HG03097 (cell line): ENCODE measurements around the gene GNG14.
"Not testable (repeated sequence)": the region's sequence is repeated elsewhere in the genome, so short reads cannot be mapped to it uniquely, and the experiment has no call there.

Experiments
- ATAC-seq: cut with Tn5 transposase; IDR thresholded peaks from one replicate; pipeline ENCODE4 v1.9.1; 2021; ENCODE audit not compliant: unreplicated experiment, low FRiP score

Gene GNG14

GRCh38 chr19:12687496-12688196, at the start of gene GNG14:
GNG14 (plus strand) TSS chr19:12687998; CDS start chr19:12688049, 51 bp downstream.
- ATAC-seq: no peak

GRCh38 chr19:12638611-12639182, 49.1 kb upstream of the GNG14 start:
- ATAC-seq: no peak

DNA sequence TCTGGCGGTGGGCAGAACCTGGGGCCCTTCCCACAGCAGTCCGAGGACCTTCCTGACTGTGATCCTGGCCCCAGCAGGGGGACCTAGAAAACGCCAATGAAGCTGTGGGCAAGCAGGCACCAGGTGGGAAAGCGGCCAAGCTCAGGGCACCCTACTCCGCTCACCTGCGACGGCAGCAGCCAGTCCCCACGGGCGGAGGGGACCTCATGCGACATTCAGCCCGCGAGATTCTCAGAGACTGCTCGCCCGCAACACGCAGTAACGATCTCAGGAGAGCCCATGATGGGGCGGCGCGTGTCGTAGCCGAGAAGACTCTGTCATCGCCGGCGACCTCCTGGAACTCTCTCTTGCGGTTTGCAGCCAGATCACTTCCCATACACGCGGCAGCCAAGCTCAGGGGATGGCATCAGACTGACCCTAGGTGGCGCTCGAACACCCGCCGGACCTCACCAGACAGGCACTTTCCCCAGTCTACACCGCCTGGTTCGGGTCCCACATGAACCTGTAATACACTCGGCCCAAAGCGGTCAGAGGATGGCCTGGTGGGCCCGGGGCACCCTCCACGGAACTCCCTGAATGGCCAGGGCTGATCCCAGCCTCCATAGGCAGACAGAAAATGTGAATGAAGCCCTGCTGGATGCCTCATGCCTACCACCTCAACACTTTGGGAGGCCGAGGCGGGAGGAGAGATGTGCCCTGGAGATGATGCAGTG, 47.7 kb upstream of the GNG14 start:
- ATAC-seq: no peak

DNA sequence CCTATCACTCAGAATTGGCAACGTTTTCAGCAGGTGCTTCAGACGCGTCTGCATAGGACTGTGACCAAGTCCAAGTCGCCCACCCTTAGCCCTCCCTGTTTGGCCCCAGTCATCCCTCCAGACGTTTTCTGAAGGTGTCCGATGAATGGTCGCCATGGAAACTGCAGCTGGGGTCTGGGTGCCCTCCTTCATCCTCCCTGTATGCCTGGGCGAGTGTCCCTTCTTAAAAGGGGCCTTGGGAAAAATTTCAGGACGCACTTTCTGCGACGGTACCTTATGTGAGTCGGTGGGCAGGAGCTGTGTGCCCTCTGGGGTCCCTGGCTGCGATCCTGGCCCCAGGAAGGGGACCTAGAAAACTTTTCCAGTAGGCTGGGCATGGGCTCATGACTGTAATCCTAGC, 46.3 kb upstream of the GNG14 start:
- ATAC-seq: no peak

GRCh38 chr19:12642506-12642905, 45.3 kb upstream of the GNG14 start:
- ATAC-seq: no peak

GRCh38 chr19:12643716-12644115, 44.1 kb upstream of the GNG14 start:
- not testable (repeated sequence) for ATAC-seq

DNA sequence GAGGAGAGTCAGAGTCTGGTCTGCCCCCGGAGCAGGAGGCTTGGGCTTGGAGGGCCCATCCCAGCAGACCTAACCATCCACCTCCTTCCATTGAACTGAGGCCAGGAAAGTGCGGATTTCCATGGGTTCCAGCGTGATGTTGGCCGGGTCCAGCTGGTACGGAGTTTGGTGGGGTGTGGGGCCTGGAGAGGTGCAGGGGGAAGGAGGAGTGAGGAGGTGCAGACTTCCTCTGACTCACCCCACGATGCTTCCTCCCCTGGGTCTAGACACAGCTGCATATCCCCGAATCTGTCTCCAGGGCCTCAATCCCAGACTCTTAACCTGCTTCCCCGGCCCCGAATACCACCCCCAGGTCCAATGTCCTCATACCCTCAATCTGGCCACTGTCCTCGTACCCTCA, 41.2 kb upstream of the GNG14 start:
- ATAC-seq: no peak

- ATAC-seq: no peak
Measured at GRCh38 chr19:12647047-12647446, 40.8 kb upstream of the GNG14 start.

DNA sequence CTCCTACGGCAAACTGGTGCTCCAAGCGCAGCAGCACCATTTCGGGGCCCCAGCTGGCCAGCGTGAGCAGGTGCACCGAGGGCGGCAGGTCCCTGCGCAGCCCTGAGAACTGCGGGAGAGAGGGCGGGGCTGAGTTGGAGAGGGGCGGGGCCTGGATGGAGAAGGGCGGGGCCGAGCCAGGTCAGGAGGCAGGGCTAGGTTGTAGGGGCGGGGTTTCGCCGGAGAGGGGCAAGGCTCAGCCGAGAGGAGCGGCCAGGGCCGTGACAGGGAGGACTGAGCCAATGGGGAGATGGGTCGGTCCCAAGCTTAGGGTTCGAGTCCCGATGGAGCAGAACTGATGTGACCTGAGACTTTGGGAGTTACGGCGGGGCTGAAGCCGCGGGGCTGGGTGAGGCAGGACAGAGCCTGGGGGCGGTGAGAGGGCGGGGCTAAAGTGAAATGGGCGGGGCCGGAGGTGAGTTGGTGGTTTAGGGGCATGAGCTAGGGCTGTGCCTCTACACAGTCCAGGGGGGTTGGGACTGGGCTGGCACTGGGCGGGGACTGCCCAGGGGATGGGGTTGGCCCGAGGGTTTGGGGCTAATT, 40.2 kb upstream of the GNG14 start:
- no peak for ATAC-seq

- ATAC-seq: no peak
Measured at GRCh38 chr19:12648088-12648487, 39.7 kb upstream of the GNG14 start.

GRCh38 chr19:12649941-12650340, 37.9 kb upstream of the GNG14 start:
- ATAC-seq: no peak

GRCh38 chr19:12652219-12652618, 35.6 kb upstream of the GNG14 start:
- ATAC-seq: no peak

GRCh38 chr19:12655546-12655945, 32.3 kb upstream of the GNG14 start:
- ATAC-seq: no peak

- no peak for ATAC-seq
Measured at GRCh38 chr19:12656899-12657571, 30.8 kb upstream of the GNG14 start.

DNA sequence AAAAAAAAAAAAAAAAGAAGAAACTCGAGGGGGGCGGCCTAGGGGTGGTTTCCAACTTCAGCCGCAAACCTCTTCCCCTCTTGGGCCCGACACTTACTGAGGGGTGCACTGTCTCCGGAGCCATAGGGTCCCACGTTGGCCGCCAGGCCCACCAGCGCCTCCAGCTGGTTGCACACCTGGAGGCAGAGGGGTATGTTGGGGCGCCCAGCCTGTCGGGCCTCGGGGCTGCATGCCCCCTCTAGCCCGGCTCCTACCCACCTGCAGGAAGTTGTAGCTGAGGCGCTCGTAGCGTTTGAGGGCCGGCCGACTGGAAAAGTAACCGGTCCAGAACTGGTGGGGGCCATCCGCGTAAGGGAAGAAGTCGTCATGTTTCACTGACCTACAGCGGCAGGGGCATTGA, 29.8 kb upstream of the GNG14 start:
- ATAC-seq: no peak

DNA sequence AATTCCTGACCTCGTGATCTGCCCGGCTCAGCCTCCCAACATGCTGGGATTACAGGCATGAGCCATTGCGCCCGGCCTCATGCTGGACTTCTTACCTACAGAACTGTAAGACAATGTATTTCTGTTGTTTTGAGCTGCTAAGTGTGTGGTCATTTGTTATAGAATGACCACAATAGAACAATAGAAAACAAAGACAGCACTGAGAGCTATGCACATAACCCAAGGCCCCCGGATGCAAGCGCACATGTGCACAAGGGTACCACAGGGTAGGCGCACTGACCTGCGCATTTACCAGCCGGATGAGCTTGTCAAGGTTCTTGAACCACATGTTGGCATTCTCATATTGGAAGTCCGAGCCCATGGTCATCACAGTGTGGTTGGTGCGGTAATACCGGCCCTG, 26.8 kb upstream of the GNG14 start:
- ATAC-seq: no peak

GRCh38 chr19:12664406-12665280, 23.2 kb upstream of the GNG14 start:
- ATAC-seq: no peak

DNA sequence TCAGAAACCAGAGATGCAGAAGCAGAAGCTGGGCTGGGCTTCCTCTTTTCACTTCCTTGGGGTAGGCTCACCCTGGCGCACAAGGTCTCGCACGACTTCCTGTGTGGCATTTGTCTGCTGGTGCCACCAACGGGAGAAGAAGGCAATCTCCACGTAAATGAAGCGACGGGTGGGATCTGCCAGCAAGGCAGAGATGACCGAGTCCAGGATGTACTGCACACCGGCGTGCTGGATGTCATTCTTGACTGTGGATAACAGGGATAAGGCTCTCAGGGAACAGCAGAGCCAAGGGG, 22.6 kb upstream of the GNG14 start:
- no peak for ATAC-seq

GRCh38 chr19:12665671-12666264, 22.0 kb upstream of the GNG14 start:
- ATAC-seq: no peak
